Activated naive CD4-positive, alpha-beta T cell treated with anti-CD3 and anti-CD28 coated beads, Interleukin-2, amount 50 U/mL, for 16 hours (primary cell): ENCODE data around the gene LCLAT1.
"Not testable (repeated sequence)": the region's sequence is repeated elsewhere in the genome, so short reads cannot be mapped to it uniquely, and the experiment has no call there.

Source experiments
- DNase-seq: peaks from one replicate; pipeline ENCODE4 v3.0.0-alpha.2; 2020

LCLAT1 gene

GRCh38 chr2:30456106-30456505 lies 9.1 kb downstream of the LCLAT1 start:
- DNase-seq: no peak

GRCh38 chr2:30456579-30456978 lies 9.5 kb downstream of the LCLAT1 start:
- no peak for DNase-seq

GRCh38 chr2:30457296-30457695 lies 10.2 kb downstream of the LCLAT1 start:
- DNase-seq: no peak

- DNase-seq: no peak
Observed at GRCh38 chr2:30459140-30459539, 12.1 kb downstream of the LCLAT1 start.

GRCh38 chr2:30462131-30462857 lies 15.2 kb downstream of the LCLAT1 start:
- no peak for DNase-seq

GRCh38 chr2:30463535-30463934 lies 16.5 kb downstream of the LCLAT1 start:
- no peak for DNase-seq

GRCh38 chr2:30464544-30465170 lies 17.6 kb downstream of the LCLAT1 start:
- DNase-seq: no peak

GRCh38 chr2:30465171-30465545 lies 18.1 kb downstream of the LCLAT1 start:
- DNase-seq: no peak

GRCh38 chr2:30466216-30466615 lies 19.2 kb downstream of the LCLAT1 start:
- DNase-seq: no peak

GRCh38 chr2:30467062-30467826 lies 20.2 kb downstream of the LCLAT1 start:
- not testable (repeated sequence) for DNase-seq

- DNase-seq: no peak
Observed at GRCh38 chr2:30470426-30470825, 23.4 kb downstream of the LCLAT1 start.

GRCh38 chr2:30472326-30472725 lies 25.3 kb downstream of the LCLAT1 start:
- no peak for DNase-seq

GRCh38 chr2:30475542-30475941 lies 28.5 kb downstream of the LCLAT1 start:
- no peak for DNase-seq

- no peak for DNase-seq
Observed at GRCh38 chr2:30476636-30477035, 29.6 kb downstream of the LCLAT1 start.

- DNase-seq: no peak
Observed at GRCh38 chr2:30480703-30481322, 33.8 kb downstream of the LCLAT1 start.

GRCh38 chr2:30481323-30481800 lies 34.3 kb downstream of the LCLAT1 start:
- DNase-seq: no peak

- no peak for DNase-seq
Observed at GRCh38 chr2:30482011-30482410, 35.0 kb downstream of the LCLAT1 start.

- no peak for DNase-seq
Observed at GRCh38 chr2:30484145-30484544, 37.1 kb downstream of the LCLAT1 start.

- no peak for DNase-seq
Observed at GRCh38 chr2:30484995-30485394, 37.9 kb downstream of the LCLAT1 start.

GRCh38 chr2:30486655-30487054 lies 39.6 kb downstream of the LCLAT1 start:
- no peak for DNase-seq

- DNase-seq: no peak
Observed at GRCh38 chr2:30487603-30488002, 40.6 kb downstream of the LCLAT1 start.

- DNase-seq: no peak
Observed at GRCh38 chr2:30488012-30488659, 41.1 kb downstream of the LCLAT1 start.

- no peak for DNase-seq
Observed at GRCh38 chr2:30491225-30491624, 44.2 kb downstream of the LCLAT1 start.
